AG09309 (cell line): ENCODE measurements around the gene ATP13A4.

Experiments used
- DNase-seq: peaks from one replicate; pipeline ENCODE4 v3.0.0-alpha.2; 2010; ENCODE audit warnings: low read depth
- H3K4me3 ChIP-seq: 2 replicates; pipeline ENCODE4 v1.5.1; 2011; ENCODE audit warnings: mild to moderate bottlenecking, low read depth, low read length, moderate library complexity; ENCODE audit not compliant: control insufficient read depth
- CTCF ChIP-seq: IDR thresholded peaks from 2 replicates; pipeline ENCODE4 v1.5.1; 2011; ENCODE audit warnings: mild to moderate bottlenecking, low read depth, low read length, inconsistent platforms; ENCODE audit not compliant: insufficient read depth, control insufficient read depth; ENCODE audit errors: missing control alignments

ATP13A4 gene

DNA sequence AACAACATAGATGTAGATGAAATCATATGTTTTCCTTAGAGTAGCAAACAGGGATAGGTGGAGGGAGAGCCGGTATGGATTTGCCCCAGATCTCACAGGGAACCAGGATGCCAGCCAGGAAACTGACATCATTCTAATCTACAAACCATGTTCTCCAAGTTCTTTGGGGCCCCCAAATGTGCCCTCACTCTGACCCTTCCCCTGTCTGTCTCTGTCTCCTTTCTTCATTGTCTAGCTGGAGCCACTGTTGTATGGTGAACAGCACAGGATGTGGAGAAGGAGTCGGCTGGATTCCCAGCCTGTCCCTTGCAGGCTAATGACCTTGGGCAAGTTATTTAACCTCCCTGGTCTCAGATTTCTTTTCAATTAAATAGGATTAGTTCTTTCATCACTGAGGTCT, 177.1 kb downstream of the ATP13A4 start:
- H3K4me3 ChIP-seq = no peak overlapping the region
- TF ChIP-seq CTCF = no peak
- DNase-seq = no peak

- DNase-seq = no peak
- no peak overlapping the region for H3K4me3 ChIP-seq
- TF ChIP-seq CTCF = no peak
Observed at GRCh38 chr3:193375614-193376013, 179.1 kb downstream of the ATP13A4 start.

DNA sequence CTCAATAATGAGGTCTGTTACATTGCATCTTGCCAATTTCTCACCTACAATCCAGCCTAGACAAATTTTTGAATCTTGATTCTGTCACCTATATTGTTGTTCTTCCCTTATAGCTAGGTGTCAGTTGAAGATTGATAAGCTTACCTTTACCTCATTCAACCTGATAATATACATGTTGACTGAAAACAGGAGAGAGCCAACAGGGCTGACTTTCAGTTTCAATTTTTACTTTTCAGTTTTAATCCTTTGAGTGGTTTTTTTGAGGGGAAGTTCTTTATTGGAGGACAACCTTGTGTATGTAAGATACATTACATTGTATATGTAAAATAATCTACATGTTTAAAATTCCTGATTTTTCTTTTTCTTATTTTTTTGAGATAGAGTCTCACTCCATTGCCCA, 181.9 kb downstream of the ATP13A4 start:
- no peak for DNase-seq
- no peak for TF ChIP-seq CTCF
- no peak overlapping the region for H3K4me3 ChIP-seq

DNA sequence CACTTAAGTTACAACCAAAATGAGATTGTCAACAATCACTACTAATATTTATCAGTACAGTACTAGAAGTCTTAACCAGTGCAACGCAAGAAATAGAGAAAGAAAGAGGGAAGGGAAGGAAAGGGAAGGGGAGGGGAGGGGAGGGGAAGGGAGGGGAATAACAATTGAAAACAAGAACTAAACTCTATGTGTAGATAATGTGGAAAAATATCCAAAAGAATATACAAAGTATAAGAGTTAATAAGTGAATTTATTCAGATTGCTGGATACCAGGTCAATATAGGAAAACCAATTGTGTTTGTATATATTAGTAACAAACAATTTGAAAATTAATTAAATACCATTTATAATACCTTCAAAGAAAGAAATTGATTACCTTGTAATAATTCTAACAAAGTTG, 186.8 kb downstream of the ATP13A4 start:
- no peak for TF ChIP-seq CTCF
- no peak for DNase-seq
- H3K4me3 ChIP-seq = no peak overlapping the region

- no peak overlapping the region for H3K4me3 ChIP-seq
- TF ChIP-seq CTCF = no peak
- DNase-seq = no peak
Observed at GRCh38 chr3:193357291-193357690, 197.4 kb downstream of the ATP13A4 start.

DNA sequence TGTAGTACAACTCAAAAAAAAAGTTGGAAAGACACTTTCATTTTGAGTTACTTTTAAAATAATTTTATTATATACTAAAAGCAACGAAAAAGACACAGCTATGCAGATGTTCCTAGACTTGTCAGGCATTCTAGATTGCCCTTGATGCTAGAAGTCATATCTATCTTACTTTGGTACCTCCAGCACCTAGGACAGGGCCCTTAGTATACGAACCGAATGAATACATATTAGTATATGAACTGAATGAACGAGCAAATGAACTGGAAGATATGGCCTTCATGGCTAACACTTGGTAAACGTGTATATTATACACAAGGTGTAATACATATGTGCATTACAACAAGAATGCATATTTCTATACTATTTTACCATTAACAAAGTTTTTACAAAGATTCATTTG, 200.3 kb downstream of the ATP13A4 start:
- DNase-seq = no peak
- TF ChIP-seq CTCF = no peak
- H3K4me3 ChIP-seq = no peak overlapping the region
